ENCODE measurements around the gene ZNF189.

GRCh38 chr9:101409079-101409477 lies 10.4 kb downstream of the ZNF189 start:
- TF ChIP-seq POLR2A (IDR thresholded peaks at IDR 0.05) = no peak
- no peak for TF ChIP-seq CTCF (IDR thresholded peaks at IDR 0.05)

Data from tibial nerve (tissue), 3 donors.